NK-92 (cell line): ENCODE measurements around the gene ATL1.

Experiments
- DNase-seq: peaks from one replicate; lab custom pipeline; 2025; ENCODE audit not compliant: unreplicated experiment; lab: John Stamatoyannopoulos, UW

Gene ATL1

DNA sequence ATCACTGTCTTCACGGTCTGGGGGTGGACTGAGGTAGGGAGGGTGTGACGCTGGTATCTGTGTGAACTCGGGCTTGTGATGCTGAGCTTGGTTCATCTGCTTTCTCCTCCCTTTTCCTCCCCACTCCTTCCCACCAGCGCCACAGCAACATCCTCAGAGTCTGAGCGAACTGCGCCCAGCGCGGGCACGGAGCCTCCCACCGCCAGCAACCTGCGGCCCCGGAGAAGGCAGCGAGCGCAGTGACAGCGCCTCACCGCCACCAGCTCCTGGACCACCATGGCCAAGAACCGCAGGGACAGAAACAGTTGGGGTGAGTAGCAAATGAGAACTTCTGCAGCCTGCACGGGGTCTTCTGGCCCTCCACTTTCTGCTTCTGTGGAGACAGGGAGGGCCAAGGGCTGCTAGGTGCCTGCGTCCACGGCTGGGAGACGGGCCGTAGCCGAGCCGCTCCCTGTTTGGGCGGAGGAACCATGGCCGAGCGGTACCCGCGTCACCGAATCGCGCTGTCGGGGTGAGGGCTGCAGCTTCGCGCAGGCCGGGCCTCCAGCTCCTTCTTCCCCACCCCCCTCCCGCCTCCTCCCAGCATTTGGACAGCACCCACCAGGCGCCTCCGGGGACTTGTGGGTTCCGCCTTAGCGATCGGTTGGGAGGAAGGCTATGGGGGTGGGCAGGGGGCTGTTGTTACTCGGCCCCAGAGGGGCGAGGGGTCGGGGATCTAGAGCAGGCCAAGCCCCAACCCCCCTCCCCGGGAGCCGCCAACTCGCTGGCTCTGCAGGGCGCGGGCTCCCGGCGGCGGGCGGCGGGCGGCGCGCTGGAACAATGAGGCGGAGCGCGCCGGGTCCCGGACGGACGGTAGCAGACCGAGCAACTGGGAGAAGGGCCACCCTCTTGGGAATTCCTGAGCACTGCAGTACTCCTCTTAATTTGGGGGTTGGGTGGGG, at the start of gene ATL1:
TSS of gene ATL1 (plus strand) at position 156 of the 941 bp plus-strand sequence. CDS start at position 277, 121 bp downstream.
- no peak for DNase-seq

DNA sequence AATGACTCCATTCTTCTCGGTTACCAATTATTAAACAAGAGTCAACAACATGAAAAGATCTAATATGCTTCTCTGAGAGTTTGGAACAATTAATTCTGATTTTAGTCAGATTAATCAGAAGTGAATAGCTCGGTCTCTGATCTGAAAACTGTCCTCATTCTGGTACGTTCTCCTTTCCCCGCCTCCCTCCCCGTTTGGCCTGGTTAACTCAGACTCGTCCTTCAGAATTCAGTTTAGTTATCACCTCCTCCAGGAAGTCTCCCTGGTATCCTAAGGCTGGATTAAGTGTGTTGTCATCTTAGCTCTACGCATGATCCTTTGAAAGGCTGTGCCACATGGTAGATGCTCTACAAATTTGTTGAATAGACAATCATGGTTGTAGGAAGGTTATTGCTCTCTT, 49.8 kb upstream of the ATL1 start:
- no peak for DNase-seq

DNA sequence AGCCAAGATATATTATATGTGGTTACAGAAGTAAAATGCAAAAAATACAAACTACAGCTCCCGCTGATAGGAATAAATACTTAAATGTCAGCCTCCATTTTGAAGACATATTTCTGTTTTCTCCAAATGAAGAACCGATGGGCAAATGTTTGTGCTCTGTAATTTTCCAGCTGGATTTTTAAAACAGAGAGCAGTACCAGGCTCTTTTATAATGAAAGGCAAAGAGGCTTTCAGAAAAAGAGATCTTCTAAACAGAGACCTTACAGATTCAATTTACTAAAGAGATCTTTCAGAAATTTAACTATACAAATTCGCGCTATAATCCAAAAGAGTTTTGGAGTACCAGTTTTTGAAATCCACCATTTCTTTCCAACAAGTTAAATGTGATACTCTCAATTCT, 47.5 kb upstream of the ATL1 start:
- no peak for DNase-seq

DNA sequence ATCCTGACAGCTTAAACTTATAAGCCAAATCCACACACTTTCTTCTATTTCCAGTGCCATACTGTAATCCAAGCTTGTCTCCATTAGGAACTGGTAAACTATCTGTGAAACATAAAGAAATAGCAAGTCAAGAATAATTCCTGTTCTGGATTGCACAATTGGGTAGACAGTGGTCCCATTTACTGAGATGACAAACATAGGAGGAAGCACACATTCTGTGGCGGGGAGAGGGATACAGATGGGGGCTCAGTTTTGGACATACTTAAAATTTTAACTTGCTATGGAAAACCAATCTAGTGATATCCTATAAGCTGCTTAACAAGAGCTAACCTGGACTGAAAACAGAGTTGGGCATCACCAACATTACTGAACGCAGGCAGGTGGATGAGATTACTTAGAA, 43.9 kb upstream of the ATL1 start:
- DNase-seq: no peak

DNA sequence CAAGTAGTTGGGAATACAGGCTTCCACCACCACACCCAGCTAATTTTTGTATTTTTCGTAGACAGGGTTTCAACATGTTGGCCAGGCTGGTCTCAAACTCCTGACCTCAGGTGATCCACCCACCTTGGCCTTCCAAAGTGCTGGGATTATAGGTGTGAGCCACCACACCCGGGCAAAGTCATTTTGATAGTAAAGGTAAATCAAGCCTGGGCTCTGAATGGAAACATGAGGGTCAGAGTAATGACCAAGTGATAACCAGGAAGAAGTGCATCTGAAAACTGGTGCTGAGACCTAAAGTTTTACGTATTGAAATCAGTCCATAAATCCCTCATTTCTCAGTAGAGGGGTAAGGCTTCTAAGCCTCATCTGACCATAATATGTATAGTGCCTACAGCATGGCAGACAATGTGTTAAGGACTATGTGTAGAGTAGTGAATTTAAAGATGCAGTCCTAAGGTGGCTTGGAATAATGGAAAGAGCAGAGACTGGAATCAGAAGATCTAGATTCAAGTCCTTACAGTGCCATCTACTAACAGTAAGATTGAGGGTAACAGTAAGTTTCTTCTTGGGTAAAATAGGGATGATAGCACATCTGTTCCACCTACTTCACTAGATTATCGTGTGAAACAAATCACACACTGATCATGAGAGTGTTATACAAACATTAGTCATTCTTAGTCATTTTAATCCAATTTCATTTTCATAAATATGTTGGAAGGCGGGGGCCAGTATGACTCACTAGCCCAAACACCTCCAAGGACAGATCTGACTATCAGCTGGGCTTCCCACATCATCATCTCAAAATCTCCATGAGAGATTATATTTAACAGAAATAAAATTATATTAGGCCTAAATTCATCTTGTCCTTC, 38.8 kb upstream of the ATL1 start:
- no peak for DNase-seq

DNA sequence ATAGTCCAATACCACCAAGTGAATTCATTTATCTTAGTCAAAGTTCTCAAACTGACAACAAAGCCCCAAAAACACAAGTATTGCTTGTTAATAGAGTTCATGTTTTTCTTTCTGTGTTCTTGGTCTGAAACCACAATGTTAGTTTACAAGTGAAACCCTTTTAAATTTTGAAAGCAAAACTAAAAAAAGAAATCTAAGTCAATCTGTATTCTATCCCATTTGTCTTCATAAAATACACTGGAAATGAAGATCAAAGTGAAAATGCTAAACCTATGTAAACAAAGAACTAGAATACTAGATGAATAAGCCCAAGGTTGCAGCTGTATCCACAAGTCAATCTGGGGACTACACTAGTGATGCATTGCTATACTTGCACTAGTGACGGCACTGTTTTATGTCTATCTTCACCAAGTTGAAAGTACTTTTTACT, 38.0 kb upstream of the ATL1 start:
- no peak for DNase-seq

DNA sequence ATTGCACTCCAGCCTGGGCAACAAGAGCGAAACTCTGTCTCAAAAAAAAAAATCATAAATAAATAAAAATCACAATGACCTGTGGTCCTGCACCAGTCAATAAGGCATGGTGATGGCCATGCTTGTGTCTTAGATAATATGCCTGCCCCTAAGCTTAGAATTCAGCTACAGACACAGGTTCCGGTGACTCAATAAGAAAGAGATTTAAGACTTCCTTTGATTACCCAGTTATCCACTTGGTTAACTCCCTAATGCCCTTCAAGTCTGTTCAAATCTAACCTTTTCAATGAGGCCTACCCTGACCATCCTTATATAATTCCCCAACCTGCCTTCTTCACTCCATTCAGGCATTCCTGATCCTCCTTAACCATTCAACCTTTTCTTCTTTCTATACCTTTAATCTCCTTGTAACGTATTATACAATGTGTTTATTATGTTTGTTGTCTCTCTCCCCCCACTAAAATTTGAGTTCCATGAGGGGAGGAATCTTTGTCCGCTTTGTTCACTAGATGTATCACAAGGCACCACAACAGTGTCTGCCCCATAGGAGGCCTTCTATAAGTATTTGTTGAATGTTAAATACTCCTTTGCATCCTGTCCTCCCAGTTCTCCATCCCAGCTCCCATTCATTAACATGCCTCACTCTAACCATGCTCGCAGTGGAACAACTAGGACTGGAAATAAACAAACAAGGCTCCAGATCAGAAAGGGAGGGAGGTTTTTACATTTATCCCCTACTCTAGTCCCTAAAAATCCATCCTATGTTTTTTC, 36.5 kb upstream of the ATL1 start:
- DNase-seq: no peak

DNA sequence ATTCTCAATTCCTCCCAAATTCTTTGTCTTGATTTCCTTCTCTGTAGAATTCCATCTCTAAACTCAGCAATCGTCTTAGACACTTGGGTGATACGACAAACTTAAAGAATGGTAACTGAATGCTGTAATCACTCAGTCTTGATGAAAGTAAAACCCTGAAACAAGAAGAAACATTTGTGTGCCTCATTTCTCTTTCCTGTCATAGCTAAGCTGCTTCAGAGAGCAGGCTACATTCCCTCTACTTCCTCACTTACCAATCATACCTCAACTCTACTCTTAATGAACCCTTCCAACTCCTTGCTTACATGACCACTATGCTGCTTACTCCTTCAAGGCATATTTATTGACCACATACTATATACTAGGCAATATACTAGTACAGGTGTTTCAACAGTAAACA, 35.9 kb upstream of the ATL1 start:
- no peak for DNase-seq

DNA sequence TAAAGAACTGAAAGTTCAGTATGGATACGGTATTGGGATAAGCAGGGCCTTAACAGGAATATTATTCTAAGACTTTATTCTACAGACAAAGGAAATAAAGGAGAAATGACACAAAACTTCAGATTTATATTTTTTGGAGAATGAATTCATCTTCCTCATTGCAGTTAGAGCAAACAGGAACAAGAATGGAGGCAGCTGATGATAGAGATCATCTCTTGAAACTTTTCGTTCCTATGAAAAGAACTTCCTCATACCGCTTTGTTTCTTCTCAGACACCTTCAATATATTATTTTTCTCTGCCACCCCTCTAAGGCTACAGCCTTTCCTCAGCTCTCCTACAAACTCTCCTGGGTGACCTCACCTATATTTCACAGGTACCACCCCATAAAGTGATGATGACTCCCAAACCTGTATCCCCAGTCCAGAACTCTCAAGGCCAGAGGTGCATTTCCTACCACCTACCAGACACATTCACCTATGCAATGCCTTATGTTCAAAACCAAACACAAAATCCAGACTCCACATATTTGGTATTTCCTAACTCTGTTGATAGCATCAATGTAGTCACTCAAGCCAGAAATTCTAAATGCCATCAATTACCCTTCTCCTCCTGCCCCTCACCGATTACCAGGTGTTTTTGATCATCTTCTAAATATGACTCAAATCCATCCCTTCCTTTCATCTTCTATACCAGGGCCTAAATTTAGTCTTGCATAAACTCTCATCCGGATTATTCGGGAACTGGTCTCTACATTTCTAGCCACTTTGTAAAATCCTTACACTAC, 35.0 kb upstream of the ATL1 start:
- no peak for DNase-seq

DNA sequence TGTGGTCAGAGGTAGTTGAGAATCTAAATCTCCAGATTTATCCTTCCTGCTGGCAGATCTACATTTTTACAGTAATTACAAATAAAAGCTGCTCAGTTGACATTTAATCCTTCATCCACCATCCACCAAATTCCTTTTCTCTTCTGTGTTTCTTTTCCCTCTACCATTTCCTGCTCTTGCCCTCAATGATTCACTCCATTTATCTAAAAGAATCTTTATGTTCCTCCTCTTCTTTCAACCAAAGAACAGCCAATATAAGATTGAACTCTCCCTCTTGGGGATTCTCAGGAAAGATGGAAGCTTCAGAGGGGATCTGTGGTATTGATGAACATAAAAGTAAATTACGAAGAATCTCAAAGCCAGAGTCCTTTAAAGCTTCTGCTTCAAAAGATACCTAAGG, 31.9 kb upstream of the ATL1 start:
- DNase-seq: no peak

DNA sequence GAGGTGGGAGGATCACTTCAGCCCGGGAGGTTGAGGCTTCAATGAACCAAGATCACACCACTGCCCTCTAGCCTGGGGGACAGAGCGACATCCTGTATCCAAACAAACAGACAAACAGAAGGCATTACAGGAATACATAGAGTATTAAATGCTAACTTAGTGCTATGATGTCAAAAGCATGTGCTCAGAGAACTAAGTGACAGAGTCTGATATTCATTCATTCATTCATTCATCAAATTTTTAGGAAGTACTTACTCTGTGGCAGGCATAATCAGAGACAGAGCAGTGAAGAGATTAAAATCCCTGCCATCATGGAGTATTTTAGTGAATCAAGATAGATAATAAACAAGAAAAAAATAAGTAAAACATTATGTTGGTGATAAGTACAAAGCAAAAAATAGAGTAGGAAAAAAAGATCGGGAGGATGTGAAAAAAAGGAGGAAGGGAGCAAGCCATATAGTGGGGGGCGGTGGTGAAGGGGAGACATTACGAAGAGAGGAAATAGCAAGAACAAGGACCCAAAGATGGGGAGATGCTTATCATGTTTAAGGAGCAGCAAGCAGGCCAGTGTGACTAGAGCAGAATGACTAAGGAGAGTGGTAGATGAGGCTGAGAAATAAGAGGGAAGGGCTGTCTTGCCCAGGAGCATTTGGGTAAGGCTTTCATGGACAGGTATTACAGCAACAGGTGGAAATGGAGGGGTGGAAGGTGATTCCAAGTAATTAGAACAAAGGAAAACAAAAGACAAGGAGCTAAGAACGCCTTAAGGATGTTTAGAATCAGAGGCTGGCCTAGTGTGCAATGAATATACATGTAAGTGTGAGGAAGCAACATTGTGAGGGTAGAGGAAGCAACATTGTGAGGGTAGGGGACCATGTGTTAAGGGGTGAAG, 30.4 kb upstream of the ATL1 start:
- DNase-seq: no peak

DNA sequence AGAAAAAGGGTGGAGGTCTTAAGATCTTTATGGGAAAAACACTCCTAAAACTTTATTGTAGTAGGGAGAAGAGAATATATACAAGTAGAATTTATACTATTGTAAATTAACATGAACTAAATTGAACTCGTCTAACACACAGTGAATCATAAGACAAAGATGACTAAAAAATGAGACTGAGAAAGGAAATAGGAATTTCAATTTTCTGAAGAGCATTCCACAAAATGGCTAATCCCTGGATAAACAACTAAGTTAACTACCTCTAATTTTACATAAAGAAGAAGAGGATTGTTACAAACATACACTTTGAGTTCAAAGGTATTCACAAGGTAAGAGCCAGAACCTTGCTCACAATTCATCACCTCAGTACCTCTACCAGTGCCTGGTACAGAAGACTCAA, 29.6 kb upstream of the ATL1 start:
- no peak for DNase-seq

DNA sequence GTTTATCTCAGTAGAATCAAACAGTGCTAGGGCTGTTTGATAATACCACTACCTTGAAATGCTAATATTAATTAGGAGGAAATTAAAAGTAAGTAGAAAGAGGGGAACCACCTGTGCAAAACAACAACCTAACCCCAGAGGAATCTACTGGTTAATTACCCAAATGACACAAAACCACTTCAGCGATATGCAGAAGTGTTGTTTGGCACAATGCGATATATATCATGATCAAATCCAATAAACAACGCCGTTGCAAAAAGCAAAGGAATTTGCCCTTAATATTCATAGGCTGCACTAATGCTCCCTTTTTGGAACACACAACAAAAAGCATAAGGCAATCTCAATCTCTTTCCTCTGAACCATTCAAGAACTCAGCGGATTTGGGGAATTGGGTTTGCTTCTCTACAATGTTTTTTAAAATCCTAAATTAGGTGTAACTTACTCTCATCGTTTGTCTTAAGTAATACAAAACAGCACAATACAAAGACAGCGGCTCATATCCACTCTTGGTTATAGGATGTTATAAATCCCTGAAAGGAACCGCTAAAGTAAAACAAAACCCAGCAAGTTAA, 29.1 kb upstream of the ATL1 start:
- DNase-seq: no peak

DNA sequence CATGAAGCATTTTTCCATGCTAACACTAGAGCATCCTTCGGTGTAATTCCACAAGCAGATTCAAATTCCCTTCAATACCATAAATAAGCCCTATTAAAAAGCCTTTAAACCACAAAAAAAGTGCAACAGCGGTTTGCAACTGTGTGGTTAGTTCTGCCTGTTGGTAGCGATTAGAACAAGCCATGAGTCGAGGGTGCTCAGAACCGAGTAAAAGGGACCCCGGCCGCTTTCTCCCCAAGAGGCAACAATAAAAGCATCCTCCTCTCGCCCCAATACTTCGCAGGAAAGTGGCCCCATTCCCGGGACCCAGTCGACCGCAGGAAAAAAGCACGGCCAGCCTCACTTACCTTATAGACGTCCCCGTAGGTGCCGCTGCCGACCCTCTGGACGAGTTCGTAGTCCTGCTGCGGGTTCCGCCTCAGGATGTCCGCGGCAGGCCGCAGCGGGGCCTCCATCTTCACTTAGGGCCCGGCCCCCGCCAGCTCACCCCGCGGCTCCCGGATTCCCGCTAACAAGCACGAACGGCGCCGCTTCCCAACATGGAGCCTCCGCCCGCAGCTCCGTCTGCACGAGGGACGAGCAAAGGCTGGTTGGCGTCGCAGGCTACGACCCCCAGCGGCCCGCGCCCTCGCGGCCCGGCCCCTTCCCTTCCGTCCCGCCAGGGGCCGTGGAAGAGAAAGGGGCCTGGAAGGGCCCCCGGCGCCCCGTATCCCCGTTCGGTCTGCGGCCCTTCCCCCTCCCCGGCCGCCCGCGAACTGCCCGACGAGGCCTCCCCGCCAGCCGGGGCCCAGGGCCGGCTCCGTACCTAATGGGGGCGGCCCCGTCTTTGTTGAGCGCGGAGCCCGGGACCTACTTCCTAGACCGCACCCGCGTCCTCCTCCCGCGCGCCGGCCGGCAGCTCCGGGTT, 28.1 kb upstream of the ATL1 start:
- no peak for DNase-seq

DNA sequence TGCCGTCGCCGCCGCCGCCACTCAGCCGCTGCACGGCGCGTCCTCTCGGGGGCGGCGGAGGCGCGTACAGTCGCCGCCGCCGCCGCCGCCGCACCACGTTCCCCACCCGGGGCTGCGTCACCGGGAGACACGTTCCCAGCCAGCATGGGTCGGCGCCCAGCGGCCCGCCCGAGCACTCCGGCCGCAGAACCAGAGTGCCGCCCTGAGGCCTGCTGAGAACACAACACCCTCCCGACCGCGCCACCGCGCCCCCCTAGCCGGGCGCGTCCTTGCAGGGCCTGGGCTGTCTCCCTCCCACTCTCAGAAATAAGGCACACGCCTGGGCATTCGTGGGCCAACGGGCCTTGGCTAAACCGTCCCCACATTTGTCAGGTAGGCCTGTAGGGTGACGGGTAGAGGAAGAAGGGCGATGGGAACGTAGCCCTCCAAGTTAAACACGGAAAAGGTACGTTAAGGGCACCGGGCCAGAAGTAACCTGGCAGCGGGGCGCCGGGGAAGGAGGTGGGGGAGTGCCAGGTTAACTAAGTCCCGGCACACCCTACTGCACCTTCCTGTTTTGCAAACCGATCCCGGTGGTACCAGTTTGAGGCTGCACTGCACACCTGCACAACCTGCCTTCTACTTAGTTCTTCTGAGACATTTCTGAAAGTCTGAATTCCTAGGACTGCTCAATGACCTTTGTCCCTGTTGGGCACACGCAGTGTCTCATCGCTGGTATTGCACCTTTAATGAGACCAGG, 27.3 kb upstream of the ATL1 start, which contains the start of gene MAP4K5:
TSS of gene MAP4K5 (minus strand) at position 68 of the 739 bp plus-strand sequence. CDS start 520 bp downstream, outside the sequence.
- peak; percentile 7 for DNase-seq

DNA sequence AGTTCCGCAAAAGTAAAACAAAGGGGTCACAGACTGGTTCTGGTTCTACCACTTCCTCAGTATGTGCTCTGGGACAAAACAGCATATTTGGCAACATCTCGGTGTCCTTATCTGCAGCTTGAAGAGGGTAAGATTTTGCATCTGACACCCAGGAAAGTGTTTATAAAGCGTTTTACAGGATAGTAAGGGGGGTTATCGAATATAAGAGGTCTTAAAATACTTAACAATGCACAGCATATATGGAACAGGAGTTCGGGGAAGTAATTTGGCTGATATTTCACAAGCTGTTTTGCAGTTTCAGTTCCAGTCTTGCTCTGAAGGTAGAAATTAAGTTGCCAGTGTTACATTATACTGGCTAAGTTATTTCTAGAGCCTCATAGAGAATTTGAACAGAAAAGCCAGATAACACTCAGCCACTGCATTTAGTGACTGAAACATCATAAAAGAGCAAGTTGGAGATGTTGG, 26.7 kb upstream of the ATL1 start:
- no peak for DNase-seq

DNA sequence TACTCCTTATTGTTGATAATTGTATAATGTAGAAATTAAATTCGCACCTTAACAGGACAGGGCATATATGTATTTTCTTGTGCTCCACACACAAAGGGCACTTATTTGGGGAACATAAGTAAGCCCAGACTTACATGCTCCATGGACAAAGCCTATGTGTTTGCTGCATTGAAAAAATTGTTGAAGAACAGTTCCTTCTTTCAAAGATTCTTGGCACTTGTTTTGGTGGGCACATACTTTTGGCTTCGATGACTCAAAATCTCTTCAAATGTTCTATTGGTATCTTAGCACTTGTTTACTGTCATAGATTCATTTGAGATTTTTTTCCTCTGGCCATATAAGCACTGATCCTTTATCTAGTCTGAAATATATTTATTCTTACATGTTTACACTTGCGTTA, 26.1 kb upstream of the ATL1 start:
- DNase-seq: no peak
